Measurements from ENCODE around the gene SUSD1.

The SUSD1 gene

GRCh38 chr9:112007575-112008240, 167.4 kb downstream of the SUSD1 start:
- WGBS, 2 experiments: 91 to 96% methylated on average over 6 of the region's 6 CpGs
- no peak overlapping the region for H3K27ac ChIP-seq (ENCODE audit: insufficient read depth, low read depth, low read length, poor library complexity, severe bottlenecking)

GRCh38 chr9:112006361-112007020, 168.6 kb downstream of the SUSD1 start:
- WGBS, 2 experiments: 77 to 79% methylated on average over 9 to 11 of the region's 11 CpGs
- no peaks in the 10 kb centered on the region for H3K9me3 ChIP-seq (ENCODE audit: control insufficient read depth, low read length)

More at GRCh38 chr9:112007575-112008240, 167.4 kb downstream of the SUSD1 start:
- H3K4me1 ChIP-seq (ENCODE audit: control insufficient read depth, insufficient read depth, low read length): peaks cover 6% of the 10 kb centered on the region
- no peaks in the 10 kb centered on the region for H3K27me3 ChIP-seq (ENCODE audit: control insufficient read depth, insufficient read depth, low read length, poor library complexity, severe bottlenecking)
- H3K36me3 ChIP-seq (ENCODE audit: control insufficient read depth, insufficient read depth, low read length): no peaks in the 10 kb centered on the region
- no peaks in the 10 kb centered on the region for H3K9me3 ChIP-seq (ENCODE audit: control insufficient read depth, low read length)
- no peak overlapping the region for H3K4me3 ChIP-seq (ENCODE audit: insufficient read depth, low read depth, low read length)

GRCh38 chr9:112005939-112006338, 169.2 kb downstream of the SUSD1 start:
- no peaks in the 10 kb centered on the region for H3K27me3 ChIP-seq (ENCODE audit: control insufficient read depth, insufficient read depth, low read length, poor library complexity, severe bottlenecking)
- no peaks in the 10 kb centered on the region for H3K9me3 ChIP-seq (ENCODE audit: control insufficient read depth, low read length)
- H3K4me3 ChIP-seq (ENCODE audit: insufficient read depth, low read depth, low read length): no peak overlapping the region
- H3K4me1 ChIP-seq (ENCODE audit: control insufficient read depth, insufficient read depth, low read length): peaks cover 6% of the 10 kb centered on the region
- no peaks in the 10 kb centered on the region for H3K36me3 ChIP-seq (ENCODE audit: control insufficient read depth, insufficient read depth, low read length)
- no peak overlapping the region for H3K27ac ChIP-seq (ENCODE audit: insufficient read depth, low read depth, low read length, poor library complexity, severe bottlenecking)
- 80 to 83% methylated on average over 8 of the region's 8 CpGs for WGBS, 2 experiments

More at GRCh38 chr9:112006361-112007020, 168.6 kb downstream of the SUSD1 start:
- no peak overlapping the region for H3K4me3 ChIP-seq (ENCODE audit: insufficient read depth, low read depth, low read length)
- H3K36me3 ChIP-seq (ENCODE audit: control insufficient read depth, insufficient read depth, low read length): no peaks in the 10 kb centered on the region
- H3K27me3 ChIP-seq (ENCODE audit: control insufficient read depth, insufficient read depth, low read length, poor library complexity, severe bottlenecking): no peaks in the 10 kb centered on the region
- peaks cover 6% of the 10 kb centered on the region for H3K4me1 ChIP-seq (ENCODE audit: control insufficient read depth, insufficient read depth, low read length)
- H3K27ac ChIP-seq (ENCODE audit: insufficient read depth, low read depth, low read length, poor library complexity, severe bottlenecking): no peak overlapping the region

GRCh38 chr9:112003538-112003937, 171.6 kb downstream of the SUSD1 start:
- H3K4me1 ChIP-seq (ENCODE audit: control insufficient read depth, insufficient read depth, low read length): peaks cover 6% of the 10 kb centered on the region
- H3K9me3 ChIP-seq (ENCODE audit: control insufficient read depth, low read length): no peaks in the 10 kb centered on the region
- H3K27ac ChIP-seq (ENCODE audit: insufficient read depth, low read depth, low read length, poor library complexity, severe bottlenecking): no peak overlapping the region
- no peak overlapping the region for H3K4me3 ChIP-seq (ENCODE audit: insufficient read depth, low read depth, low read length)
- WGBS, 2 experiments: 92 to 93% methylated on average over 4 of the region's 4 CpGs
- H3K36me3 ChIP-seq (ENCODE audit: control insufficient read depth, insufficient read depth, low read length): no peaks in the 10 kb centered on the region
- no peaks in the 10 kb centered on the region for H3K27me3 ChIP-seq (ENCODE audit: control insufficient read depth, insufficient read depth, low read length, poor library complexity, severe bottlenecking)

- no peaks in the 10 kb centered on the region for H3K27me3 ChIP-seq (ENCODE audit: control insufficient read depth, insufficient read depth, low read length, poor library complexity, severe bottlenecking)
- H3K4me1 ChIP-seq (ENCODE audit: control insufficient read depth, insufficient read depth, low read length): peaks cover 6% of the 10 kb centered on the region
- H3K9me3 ChIP-seq (ENCODE audit: control insufficient read depth, low read length): no peaks in the 10 kb centered on the region
- H3K36me3 ChIP-seq (ENCODE audit: control insufficient read depth, insufficient read depth, low read length): no peaks in the 10 kb centered on the region
- 93 to 95% methylated on average over 11 of the region's 11 CpGs for WGBS, 2 experiments
- no peak overlapping the region for H3K27ac ChIP-seq (ENCODE audit: insufficient read depth, low read depth, low read length, poor library complexity, severe bottlenecking)
- H3K4me3 ChIP-seq (ENCODE audit: insufficient read depth, low read depth, low read length): no peak overlapping the region
Observed at GRCh38 chr9:112002847-112003457, 172.1 kb downstream of the SUSD1 start.

GRCh38 chr9:112002131-112002846, 172.8 kb downstream of the SUSD1 start:
- H3K36me3 ChIP-seq (ENCODE audit: control insufficient read depth, insufficient read depth, low read length): no peaks in the 10 kb centered on the region
- H3K4me1 ChIP-seq (ENCODE audit: control insufficient read depth, insufficient read depth, low read length): peaks cover 6% of the 10 kb centered on the region
- no peaks in the 10 kb centered on the region for H3K27me3 ChIP-seq (ENCODE audit: control insufficient read depth, insufficient read depth, low read length, poor library complexity, severe bottlenecking)
- H3K9me3 ChIP-seq (ENCODE audit: control insufficient read depth, low read length): no peaks in the 10 kb centered on the region
- no peak overlapping the region for H3K27ac ChIP-seq (ENCODE audit: insufficient read depth, low read depth, low read length, poor library complexity, severe bottlenecking)
- WGBS, 2 experiments: 96% methylated on average over 11 of the region's 11 CpGs
- H3K4me3 ChIP-seq (ENCODE audit: insufficient read depth, low read depth, low read length): no peak overlapping the region

- no peaks in the 10 kb centered on the region for H3K36me3 ChIP-seq (ENCODE audit: control insufficient read depth, insufficient read depth, low read length)
- H3K27me3 ChIP-seq (ENCODE audit: control insufficient read depth, insufficient read depth, low read length, poor library complexity, severe bottlenecking): no peaks in the 10 kb centered on the region
- no peaks in the 10 kb centered on the region for H3K4me1 ChIP-seq (ENCODE audit: control insufficient read depth, insufficient read depth, low read length)
- WGBS, 2 experiments: 93 to 98% methylated on average over 3 of the region's 3 CpGs
- no peak overlapping the region for H3K27ac ChIP-seq (ENCODE audit: insufficient read depth, low read depth, low read length, poor library complexity, severe bottlenecking)
- no peaks in the 10 kb centered on the region for H3K9me3 ChIP-seq (ENCODE audit: control insufficient read depth, low read length)
- H3K4me3 ChIP-seq (ENCODE audit: insufficient read depth, low read depth, low read length): no peak overlapping the region
Observed at GRCh38 chr9:112000743-112001142, 174.4 kb downstream of the SUSD1 start.

GRCh38 chr9:111999319-111999718, 175.8 kb downstream of the SUSD1 start:
- WGBS, 2 experiments: 87 to 94% methylated on average over 3 of the region's 3 CpGs
- Histone ChIP-seq H3K36me3 (ENCODE audit: control insufficient read depth, insufficient read depth, low read length) (no peaks in the 10 kb centered on the region), H3K9me3 (ENCODE audit: control insufficient read depth, low read length) (no peaks in the 10 kb centered on the region), H3K27me3 (ENCODE audit: control insufficient read depth, insufficient read depth, low read length, poor library complexity, severe bottlenecking) (no peaks in the 10 kb centered on the region), H3K27ac (ENCODE audit: insufficient read depth, low read depth, low read length, poor library complexity, severe bottlenecking) (no peak overlapping the region), H3K4me1 (ENCODE audit: control insufficient read depth, insufficient read depth, low read length) (no peaks in the 10 kb centered on the region), H3K4me3 (ENCODE audit: insufficient read depth, low read depth, low read length) (no peak overlapping the region)

- no peaks in the 10 kb centered on the region for H3K36me3 ChIP-seq (ENCODE audit: control insufficient read depth, insufficient read depth, low read length)
- H3K4me3 ChIP-seq (ENCODE audit: insufficient read depth, low read depth, low read length): no peak overlapping the region
- H3K4me1 ChIP-seq (ENCODE audit: control insufficient read depth, insufficient read depth, low read length): no peaks in the 10 kb centered on the region
- H3K9me3 ChIP-seq (ENCODE audit: control insufficient read depth, low read length): no peaks in the 10 kb centered on the region
- no peaks in the 10 kb centered on the region for H3K27me3 ChIP-seq (ENCODE audit: control insufficient read depth, insufficient read depth, low read length, poor library complexity, severe bottlenecking)
- H3K27ac ChIP-seq (ENCODE audit: insufficient read depth, low read depth, low read length, poor library complexity, severe bottlenecking): no peak overlapping the region
- WGBS, 2 experiments: 92 to 97% methylated on average over 5 of the region's 5 CpGs
Observed at GRCh38 chr9:111997831-111998230, 177.3 kb downstream of the SUSD1 start.

Measured in ectodermal cell (in vitro differentiated cells).